ENCODE measurements around the gene KCTD21.

- no peak for TF ChIP-seq POLR2AphosphoS5 (IDR thresholded peaks at IDR 0.05; ENCODE audit: low read depth, low read length)
- TF ChIP-seq SIN3A (IDR thresholded peaks at IDR 0.05; ENCODE audit: borderline replicate concordance, insufficient read depth, low read depth, low read length): no peak
- TF ChIP-seq CTCF (IDR thresholded peaks at IDR 0.05): no peak
- no peak for TF ChIP-seq REST (IDR thresholded peaks at IDR 0.05; ENCODE audit: insufficient read depth in 1 of 2, low read depth in 2 of 2, low read length in 1 of 2)
- TF ChIP-seq TCF7L2 (IDR thresholded peaks at IDR 0.05; ENCODE audit: low read depth, low read length): no peak
Measured at GRCh38 chr11:78207532-78208256, 19.3 kb upstream of the KCTD21 start.

Measured in Panc1 (cell line).